IPS-18c (cell line): ENCODE measurements around the gene SLC2A11.
"Not testable (repeated sequence)": the region's sequence is repeated elsewhere in the genome, so short reads cannot be mapped to it uniquely, and the experiment has no call there.

ENCODE experiments used
- H3K4me3 ChIP-seq: 2 replicates; pipeline ENCODE4 v1.7.0; 2013; ENCODE audit warnings: low read depth, mild to moderate bottlenecking, low read length, moderate library complexity; ENCODE audit not compliant: insufficient read depth
- H3K9me3 ChIP-seq: one replicate; pipeline ENCODE4 v1.6.1; 2013; ENCODE audit warnings: mild to moderate bottlenecking, low read length, moderate library complexity; ENCODE audit not compliant: control insufficient read depth, insufficient read depth

The SLC2A11 gene

DNA sequence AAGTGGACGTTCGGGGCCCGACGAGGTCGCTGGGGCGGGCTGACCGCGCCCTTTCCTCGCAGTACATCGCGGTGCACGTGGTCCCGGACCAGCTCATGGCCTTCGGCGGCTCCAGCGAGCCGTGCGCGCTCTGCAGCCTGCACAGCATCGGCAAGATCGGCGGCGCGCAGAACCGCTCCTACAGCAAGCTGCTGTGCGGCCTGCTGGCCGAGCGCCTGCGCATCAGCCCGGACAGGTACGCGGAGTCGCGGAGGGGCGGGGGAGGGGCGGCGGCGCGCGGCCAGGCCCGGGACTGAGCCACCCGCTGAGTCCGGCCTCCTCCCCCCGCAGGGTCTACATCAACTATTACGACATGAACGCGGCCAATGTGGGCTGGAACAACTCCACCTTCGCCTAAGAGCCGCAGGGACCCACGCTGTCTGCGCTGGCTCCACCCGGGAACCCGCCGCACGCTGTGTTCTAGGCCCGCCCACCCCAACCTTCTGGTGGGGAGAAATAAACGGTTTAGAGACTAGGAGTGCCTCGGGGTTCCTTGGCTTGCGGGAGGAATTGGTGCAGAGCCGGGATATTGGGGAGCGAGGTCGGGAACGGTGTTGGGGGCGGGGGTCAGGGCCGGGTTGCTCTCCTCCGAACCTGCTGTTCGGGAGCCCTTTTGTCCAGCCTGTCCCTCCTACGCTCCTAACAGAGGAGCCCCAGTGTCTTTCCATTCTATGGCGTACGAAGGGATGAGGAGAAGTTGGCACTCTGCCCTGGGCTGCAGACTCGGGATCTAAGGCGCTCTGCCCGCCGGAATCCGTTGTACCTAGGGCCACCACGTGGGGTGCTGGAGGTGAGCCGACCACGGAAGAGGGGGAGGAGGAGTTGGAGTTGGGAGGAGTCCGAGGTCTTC lies 37.3 kb downstream of the SLC2A11 start:
- Histone ChIP-seq H3K4me3 (peak overlapping the region; percentile 90), H3K9me3 (no peaks in the 10 kb centered on the region)

DNA sequence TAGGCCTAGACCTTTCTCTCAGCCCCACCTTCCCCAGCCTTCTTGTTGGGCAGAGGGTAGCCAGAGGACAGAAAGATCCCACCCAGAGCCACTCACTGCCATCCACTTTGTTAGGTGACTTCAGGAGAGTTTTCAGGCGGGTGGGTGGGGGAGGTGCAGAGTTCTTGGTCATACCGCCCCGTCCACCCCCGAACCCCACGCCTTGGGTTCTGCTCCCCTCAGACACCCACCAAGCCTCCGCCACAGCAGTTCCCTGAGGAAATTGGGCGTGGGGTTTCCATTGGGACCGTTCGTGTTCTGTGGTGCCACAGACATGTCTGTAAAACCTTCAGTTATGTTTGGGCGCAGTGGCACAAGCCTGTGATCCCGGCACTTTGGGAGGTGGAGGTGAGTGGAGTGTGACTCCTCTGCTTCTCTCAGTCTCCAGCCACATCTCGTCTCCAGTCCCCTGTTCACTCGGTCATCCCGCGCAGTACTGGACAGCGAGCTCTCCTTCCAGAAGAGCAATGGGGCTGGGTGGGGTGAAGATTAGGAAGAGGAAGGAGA lies 38.0 kb downstream of the SLC2A11 start:
- H3K9me3 ChIP-seq, result no peaks in the 10 kb centered on the region
- H3K4me3 ChIP-seq, result peak overlapping the region; percentile 90

DNA sequence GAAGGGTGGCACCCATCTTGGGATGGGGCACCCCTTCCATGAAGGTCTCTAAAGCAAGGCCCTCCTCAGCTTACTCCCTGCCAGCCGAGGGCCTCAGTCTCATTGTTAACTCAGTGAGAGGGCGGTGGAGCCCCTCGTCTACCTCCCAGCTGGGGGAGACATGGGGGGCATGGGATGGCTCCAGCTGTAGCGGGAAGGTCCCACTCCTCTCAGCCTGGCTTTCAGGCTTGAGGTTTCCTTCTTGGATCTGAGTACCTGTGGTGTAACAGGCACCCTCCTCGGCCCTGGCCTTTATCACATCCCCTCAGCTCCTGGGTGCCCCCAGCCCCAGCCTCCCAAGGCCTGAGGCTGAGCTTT lies 38.5 kb downstream of the SLC2A11 start:
- H3K4me3 ChIP-seq, result no peak overlapping the region; the same call in 1 of the 2 replicates
- H3K9me3 ChIP-seq, result no peaks in the 10 kb centered on the region

DNA sequence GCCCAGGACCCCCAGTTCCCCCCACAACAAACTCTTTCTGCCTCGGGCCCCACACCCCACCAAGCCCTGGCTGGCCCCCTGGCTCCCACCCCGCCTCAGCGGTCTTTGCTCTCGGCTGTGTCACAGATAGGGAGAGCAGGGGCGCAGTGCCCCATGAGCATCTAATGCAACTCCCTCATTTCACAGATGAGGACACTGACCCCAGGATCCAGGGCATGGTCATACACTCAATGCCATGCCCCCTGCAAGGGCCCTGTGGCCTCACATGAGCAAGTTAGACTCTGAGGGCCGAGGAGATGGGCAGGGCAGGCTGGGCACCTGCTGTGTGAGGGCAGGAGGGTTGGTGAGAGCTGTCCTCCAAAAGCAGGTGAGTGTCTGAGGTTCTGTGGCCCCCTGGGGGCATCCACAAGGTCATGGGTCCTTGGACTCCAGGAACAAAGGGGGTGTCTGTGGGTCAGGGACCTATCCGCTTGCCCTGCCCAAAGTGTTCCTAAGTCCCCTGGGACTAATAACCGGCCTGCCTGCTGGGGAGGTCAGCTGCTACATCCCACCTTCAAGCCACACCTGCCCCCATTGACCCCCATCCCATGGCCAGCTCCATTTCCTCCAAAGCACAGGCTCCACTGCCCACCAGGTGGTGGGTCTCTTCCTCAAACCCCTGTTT lies 39.0 kb downstream of the SLC2A11 start:
- no peak overlapping the region for H3K4me3 ChIP-seq
- no peaks in the 10 kb centered on the region for H3K9me3 ChIP-seq

DNA sequence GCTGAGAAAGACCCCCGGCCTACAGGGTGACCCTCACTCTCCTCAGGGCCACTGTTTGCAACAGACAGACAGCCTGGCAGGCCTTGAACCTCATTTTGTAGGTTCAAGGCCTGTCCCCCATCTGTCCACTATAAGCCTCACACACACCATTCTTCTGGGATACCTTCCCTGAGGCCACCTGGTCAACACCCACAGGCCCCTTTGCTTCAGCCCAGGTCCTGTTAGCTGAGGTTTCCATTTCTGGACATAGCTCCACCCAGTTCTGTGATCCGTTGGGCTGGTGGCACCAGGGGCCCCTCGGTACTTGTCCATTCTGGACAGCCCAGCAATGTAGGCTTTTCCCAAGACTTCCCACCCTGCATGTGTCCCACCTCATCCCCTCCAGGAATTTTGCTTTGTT lies 39.6 kb downstream of the SLC2A11 start:
- no peaks in the 10 kb centered on the region for H3K9me3 ChIP-seq
- H3K4me3 ChIP-seq, result no peak overlapping the region

GRCh38 chr22:23898006-23898974 lies 40.6 kb downstream of the SLC2A11 start:
- no peak overlapping the region for H3K4me3 ChIP-seq
- H3K9me3 ChIP-seq, result no peaks in the 10 kb centered on the region

DNA sequence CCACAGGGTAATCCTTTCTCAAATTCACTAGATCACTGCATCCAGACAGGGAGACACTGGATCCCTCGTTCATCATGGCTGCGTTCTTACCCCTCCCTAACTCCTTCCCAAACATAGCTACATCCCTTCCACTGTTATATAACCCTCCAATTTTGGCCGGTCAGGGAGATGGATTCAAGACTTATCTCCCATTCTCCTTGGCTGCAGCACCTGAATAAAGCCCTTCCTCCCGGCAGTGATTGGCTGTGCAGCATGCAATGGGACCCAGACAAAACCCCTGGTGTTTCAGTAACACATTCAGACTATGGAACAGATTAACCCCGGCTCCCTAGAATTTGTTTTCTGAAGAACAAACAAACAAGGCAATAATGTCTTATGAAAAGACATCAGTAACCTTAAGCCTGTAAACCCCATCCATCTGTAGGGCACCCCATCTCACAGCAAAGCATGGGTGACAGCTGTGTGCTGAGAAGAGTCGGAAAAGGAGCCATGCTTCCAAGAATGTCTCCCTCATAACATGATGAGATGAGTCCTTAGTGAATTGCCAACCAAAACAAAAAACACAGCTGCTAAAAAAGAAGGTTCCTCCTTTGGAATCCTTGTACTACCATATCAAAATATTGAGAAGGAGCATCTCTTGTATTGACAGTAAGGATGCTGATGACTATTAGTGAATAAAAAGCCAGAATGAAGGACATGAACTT lies 41.5 kb downstream of the SLC2A11 start:
- no peak overlapping the region for H3K4me3 ChIP-seq
- no peaks in the 10 kb centered on the region for H3K9me3 ChIP-seq

- H3K9me3 ChIP-seq, H3K4me3 ChIP-seq: not testable (repeated sequence)
These were observed 42.6 kb downstream of the SLC2A11 start for GRCh38 chr22:23900227-23900626.

DNA sequence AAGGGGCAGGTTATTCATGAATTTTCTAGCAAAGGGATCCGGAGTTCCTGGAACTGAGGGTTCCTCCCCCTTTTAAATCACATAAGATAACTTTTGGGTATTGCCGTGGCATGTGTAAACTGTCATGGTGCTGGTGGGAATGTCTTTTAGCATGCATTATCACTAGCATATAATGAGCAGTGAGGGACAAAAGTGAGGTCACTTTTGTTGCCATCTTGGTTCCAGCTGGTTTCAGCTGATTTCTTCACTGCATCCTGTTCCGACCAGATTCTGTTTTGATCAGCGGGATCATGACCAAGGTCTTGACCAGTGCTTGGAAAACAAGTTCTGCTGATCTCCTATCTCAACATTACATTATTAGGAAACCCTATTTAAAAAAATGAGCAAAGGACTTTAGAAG lies 43.9 kb downstream of the SLC2A11 start:
- Histone ChIP-seq H3K4me3 (no peak overlapping the region), H3K9me3 (no peaks in the 10 kb centered on the region)

- Histone ChIP-seq H3K4me3 (no peak overlapping the region), H3K9me3 (no peaks in the 10 kb centered on the region)
These were observed 45.8 kb downstream of the SLC2A11 start for GRCh38 chr22:23903328-23903971.

GRCh38 chr22:23904573-23905254 lies 47.0 kb downstream of the SLC2A11 start:
- H3K9me3 ChIP-seq, result no peaks in the 10 kb centered on the region
- no peak overlapping the region for H3K4me3 ChIP-seq

- no peak overlapping the region for H3K4me3 ChIP-seq
- no peaks in the 10 kb centered on the region for H3K9me3 ChIP-seq
These were observed 49.0 kb downstream of the SLC2A11 start for GRCh38 chr22:23906641-23907040.

- H3K4me3 ChIP-seq, H3K9me3 ChIP-seq: not testable (repeated sequence)
These were observed 49.7 kb downstream of the SLC2A11 start for GRCh38 chr22:23907423-23907822.

- no peak overlapping the region for H3K4me3 ChIP-seq
These were observed 51.0 kb downstream of the SLC2A11 start for GRCh38 chr22:23908587-23909205.

GRCh38 chr22:23909296-23909898 lies 51.7 kb downstream of the SLC2A11 start:
- H3K4me3 ChIP-seq, result no peak overlapping the region
- no peaks in the 10 kb centered on the region for H3K9me3 ChIP-seq

More at GRCh38 chr22:23908587-23909205, 51.0 kb downstream of the SLC2A11 start:
- no peaks in the 10 kb centered on the region for H3K9me3 ChIP-seq
